HG02798 (cell line): Measurements from ENCODE around the gene TRIM65.
"Not testable (repeated sequence)": the region's sequence is repeated elsewhere in the genome, so short reads cannot be mapped to it uniquely, and the experiment has no call there.

Experiments used
- ATAC-seq: cut with Tn5 transposase; IDR thresholded peaks from one replicate; pipeline ENCODE4 v1.9.1; 2021; ENCODE audit warnings: mild to moderate bottlenecking; ENCODE audit not compliant: unreplicated experiment, poor library complexity

TRIM65 gene

GRCh38 chr17:75876938-75877751 lies 19.6 kb downstream of the TRIM65 start:
- ATAC-seq, result no peak

GRCh38 chr17:75876190-75876937 lies 20.4 kb downstream of the TRIM65 start:
- ATAC-seq, result no peak

- no peak for ATAC-seq
These were observed 20.9 kb downstream of the TRIM65 start for GRCh38 chr17:75875940-75876189.

GRCh38 chr17:75875182-75875939 lies 21.4 kb downstream of the TRIM65 start:
- ATAC-seq, result no peak

- no peak for ATAC-seq
These were observed 22.2 kb downstream of the TRIM65 start for GRCh38 chr17:75874323-75875181.

DNA sequence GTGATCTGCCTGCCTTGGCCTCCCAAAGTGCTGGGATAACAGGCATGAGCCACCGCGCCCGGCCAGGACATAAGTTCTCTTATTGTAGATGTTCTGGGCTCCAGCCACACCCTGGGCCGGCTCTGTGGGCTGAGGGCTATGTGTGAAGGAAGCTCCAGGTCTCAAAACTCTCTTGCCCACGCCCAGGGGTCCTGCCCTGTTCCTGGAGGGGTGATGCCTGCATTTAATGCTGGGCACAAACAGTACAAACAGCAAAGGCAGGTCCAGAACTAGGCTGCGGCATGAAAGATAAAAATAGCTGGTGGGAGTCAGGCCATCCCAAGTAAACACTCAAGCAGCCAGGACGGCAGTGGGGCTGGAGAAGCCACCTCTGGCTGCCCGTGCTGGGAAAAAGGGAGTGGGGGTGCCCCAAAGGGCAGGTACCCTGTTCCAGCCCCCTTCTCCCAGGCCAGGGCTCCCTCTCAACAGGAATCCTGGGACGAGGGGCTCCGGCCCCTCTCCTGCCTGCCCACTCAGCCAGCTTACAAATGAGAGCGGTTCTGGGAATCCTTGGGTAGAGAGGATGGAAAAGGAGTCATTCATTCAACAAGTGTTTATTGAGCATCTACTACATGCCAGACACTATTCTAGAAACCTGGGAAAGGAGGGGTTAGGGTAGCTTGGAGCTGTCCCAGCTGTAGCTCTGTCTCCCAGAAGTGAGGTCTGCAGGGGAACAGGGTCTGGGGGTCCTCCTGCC lies 23.0 kb downstream of the TRIM65 start:
- no peak for ATAC-seq

DNA sequence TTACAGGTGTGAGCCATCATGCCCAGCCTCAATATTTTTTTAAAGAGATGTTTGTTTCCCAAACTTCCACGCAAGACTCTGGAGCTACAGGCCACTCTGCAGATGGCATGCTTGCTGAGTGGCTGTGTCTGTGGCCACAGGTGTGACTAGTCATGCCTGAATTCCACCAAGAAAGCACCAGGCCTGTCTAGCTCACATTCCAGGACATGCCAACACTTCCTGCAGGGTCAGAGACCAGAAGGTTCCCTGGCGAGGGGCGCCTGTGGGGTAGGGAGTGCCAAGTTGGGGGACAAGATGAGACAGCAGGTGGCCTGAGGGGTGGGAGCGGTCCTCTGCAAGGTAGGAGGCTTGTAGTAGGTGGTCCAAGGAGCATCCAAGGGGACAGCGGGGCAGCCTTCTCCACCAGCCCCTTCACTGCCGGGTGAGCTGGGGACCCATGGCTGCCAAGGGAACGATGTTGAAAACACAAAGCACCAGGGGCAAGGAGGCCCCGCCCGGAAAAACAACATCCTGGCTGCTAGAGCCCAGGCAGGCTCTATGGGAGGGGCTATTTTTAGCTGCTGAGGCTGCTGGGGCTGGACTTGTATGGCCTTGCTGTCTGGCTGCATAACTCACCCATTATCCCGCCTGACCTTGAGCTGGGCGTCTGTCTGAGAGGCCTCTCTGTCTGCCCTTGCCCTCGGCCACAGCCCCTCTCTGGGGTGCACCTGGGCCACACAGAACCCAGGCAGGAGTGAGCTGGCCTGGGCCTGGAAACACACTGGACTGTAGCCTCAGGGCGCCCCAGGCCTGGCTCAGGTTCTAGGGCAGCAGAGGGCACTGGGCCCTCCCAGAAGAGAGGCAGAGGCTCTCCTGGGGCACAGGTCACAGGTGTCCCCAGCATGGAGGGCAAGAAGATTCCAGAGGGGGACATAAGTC lies 24.1 kb downstream of the TRIM65 start:
- no peak for ATAC-seq

- ATAC-seq, result not testable (repeated sequence)
These were observed 26.5 kb downstream of the TRIM65 start for GRCh38 chr17:75870228-75870627.

GRCh38 chr17:75869282-75870141 lies 27.2 kb downstream of the TRIM65 start:
- ATAC-seq, result no peak

DNA sequence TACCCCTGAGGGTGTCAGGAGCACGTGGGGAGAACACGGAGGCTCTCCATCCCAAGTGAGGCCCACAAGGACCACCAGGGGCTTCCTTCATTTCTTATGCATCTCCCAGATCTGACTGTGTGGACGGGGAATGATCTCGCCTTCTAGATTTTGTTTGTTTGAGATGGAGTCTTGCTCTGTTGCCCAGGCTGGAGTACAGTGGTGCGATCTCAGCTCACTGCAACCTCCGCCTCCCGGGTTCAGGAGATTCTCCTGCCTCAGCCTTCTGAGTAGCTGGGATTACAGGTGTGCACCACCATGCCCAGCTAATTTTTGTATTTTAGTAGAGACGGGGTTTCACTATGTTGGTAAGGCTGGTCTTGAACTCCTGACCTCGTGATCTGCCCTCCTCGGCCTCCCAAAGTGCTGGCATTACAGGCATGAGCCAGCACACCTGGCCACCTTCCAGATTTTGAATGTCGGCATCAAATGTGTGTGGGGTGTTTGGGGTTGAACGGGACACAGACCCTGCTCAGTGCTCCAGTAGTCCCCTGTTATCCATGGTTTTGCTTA lies 27.9 kb downstream of the TRIM65 start:
- ATAC-seq, result not testable (repeated sequence)

DNA sequence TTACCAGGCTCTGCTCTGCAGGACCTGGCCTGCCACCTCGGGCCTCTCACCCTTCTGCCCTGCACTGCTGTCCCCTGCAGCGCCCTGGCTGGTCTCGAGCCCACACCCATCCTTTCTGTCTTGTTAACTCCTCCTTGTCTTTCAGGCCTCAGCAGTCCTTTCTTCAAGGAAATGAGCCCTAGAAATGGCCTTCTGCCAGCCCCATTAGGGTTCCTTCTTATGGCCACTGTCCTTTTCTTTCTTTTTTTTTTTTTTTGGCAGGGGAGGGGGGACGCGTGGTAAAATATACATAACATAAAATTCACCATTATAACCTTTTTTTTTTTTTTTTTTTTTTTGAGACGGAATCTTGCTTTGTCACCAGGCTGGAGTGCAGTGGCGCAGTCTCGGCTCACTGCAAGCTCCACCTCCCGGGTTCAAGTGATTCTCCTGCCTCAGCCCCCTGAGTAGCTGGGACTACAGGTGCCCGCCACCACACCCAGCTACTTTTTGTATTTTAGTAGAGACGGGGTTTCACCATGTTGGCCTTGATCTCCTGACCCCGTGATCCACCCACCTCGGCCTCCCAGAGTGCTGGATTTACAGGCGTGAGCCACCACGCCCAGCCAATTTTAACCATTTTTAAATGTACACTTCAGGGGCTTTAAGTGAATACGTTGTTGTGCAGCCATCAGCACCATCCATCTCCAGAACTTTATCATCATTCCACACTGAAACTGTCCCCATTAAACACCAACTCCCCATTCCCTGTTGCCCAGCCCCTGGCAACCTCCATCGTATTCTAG lies 31.2 kb downstream of the TRIM65 start:
- ATAC-seq, result not testable (repeated sequence)

GRCh38 chr17:75864887-75865286 lies 31.9 kb downstream of the TRIM65 start:
- ATAC-seq, result peak; percentile 15

DNA sequence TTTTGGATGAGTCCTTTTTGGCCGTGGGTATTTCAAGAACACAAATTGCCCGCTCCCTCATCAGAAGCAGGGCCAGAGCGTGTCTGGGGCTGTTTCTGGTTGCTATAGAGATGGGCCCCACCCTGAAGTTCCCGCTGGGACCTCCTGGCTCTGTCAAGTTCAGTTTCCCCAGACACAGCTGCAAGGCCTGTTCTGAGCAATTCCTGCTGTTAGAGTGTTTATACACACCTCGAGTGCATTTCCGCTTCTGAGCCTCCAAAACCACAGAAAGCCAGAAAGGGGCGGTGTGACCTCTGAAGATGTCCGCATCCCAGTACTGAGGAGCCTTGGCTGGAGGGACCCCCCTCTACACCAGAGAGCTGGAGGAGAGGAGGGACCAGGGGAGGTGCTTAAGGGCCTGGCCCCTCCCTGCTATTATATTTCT lies 32.3 kb downstream of the TRIM65 start:
- peak; percentile 84 for ATAC-seq

GRCh38 chr17:75861927-75862317 lies 34.8 kb downstream of the TRIM65 start:
- ATAC-seq, result no peak

DNA sequence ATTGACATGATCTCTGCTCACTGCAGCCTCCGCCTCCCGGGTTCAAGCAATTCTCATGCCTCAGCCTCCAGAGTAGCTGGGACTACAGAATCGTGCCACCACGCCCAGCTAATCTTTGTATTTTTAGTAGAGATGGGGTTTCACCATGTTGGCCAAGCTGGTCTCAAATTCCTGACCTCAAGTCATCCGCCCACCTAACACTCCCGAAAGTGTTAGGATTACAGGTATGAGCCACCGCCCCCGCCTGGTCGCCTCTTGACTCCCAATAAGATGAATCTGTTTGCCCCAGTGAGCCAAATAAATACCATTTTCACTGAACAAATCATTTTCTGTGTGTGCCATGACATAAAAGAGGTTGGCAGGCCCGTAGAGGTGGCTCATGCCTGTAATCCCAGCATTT lies 37.4 kb downstream of the TRIM65 start:
- ATAC-seq, result not testable (repeated sequence)

DNA sequence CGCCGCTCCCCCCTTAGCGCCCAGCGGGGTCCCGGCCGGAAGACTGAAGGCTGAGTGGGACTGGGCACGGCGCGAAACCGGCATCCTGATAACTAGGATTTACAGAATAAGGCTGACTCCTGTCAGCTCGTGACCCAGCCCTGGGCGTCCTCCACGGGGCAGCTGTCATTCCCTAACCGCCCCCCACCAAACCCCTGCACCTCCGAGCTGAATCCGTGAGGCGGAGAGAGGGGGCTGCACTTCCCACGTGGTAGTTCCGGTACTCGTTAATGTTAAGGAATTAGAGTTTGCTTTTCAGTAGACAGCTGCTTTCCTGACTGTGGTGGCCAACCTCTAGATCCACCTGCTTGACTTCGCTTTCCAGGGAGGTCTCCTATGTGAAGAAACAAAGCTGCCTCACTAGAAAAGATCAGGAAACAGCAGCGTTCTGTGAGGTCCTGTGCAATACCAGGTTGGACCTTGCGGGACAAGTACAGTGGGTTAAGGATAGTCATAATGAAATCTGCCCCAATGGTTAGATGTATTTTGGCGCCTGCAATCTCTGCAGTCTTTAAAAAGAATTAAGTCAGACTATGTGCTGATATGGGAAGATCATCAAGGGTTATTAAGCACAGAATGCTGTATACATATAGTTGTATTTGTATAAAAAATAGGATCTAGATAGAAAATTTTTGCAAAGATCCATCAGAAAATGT lies 40.5 kb downstream of the TRIM65 start:
- ATAC-seq, result no peak
